ENCODE data around the gene KLHDC8B.

Gene KLHDC8B

DNA sequence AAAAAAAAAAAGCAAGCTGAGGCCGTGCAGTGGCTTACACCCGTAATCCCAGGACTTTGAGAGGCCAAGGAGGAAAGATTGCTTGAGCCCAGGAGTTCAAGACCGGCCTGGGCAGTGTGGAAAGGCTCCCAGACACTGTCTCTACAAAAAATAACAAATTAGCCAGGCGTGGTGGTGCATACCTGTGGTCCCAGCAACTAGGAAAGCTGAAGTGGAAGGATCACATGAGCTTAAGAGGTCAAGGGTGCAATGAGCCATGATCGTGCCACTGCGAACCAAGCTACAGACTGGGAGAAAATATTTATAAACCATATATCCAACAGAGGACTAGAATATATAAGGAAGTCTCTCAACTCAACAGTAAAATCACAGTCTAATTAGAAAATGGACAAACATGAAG, 10.0 kb downstream of the KLHDC8B start:
- H3K27me3 ChIP-seq (ENCODE audit: insufficient read depth, low read length, poor library complexity), result no peaks in the 10 kb centered on the region
- H3K23ac ChIP-seq (ENCODE audit: low read length), result no peak overlapping the region
- no peaks in the 10 kb centered on the region for H3K79me2 ChIP-seq (ENCODE audit: control insufficient read depth, insufficient read depth, low read length)
- H3K4me1 ChIP-seq (ENCODE audit: control insufficient read depth, low read depth, low read length), result no peaks in the 10 kb centered on the region
- no peak overlapping the region for H3K4me2 ChIP-seq (ENCODE audit: low read length)
- no peak overlapping the region for H3K4me3 ChIP-seq (ENCODE audit: low read length)
- no peak overlapping the region for H3K56ac ChIP-seq (ENCODE audit: low read length)
- no CpG with 5 or more reads among the region's 6 CpGs for WGBS (ENCODE audit: extremely low coverage, insufficient coverage, low lambda C conversion rate)
- no peak overlapping the region for H2AK5ac ChIP-seq (ENCODE audit: low read length)
- H3K79me1 ChIP-seq (ENCODE audit: low read length), result no peaks in the 10 kb centered on the region
- no peak overlapping the region for H2BK5ac ChIP-seq (ENCODE audit: low read length)
- H3K27ac ChIP-seq (ENCODE audit: low read depth, low read length), result no peak overlapping the region
- no peaks in the 10 kb centered on the region for H3K36me3 ChIP-seq (ENCODE audit: control insufficient read depth, insufficient read depth, low read length)
- H4K8ac ChIP-seq (ENCODE audit: low read depth, low read length), result no peak overlapping the region
- no peak overlapping the region for H4K5ac ChIP-seq (ENCODE audit: low read length)
- no peak overlapping the region for H2BK15ac ChIP-seq (replicated peaks; ENCODE audit: low read depth)
- H2BK120ac ChIP-seq (ENCODE audit: low read depth, low read length), result no peak overlapping the region
- no peak for DNase-seq
- H3K4ac ChIP-seq (ENCODE audit: low read depth, low read length), result no peak overlapping the region
- no peak overlapping the region for H3K9ac ChIP-seq (ENCODE audit: low read length)
- no peak overlapping the region for H3K18ac ChIP-seq (ENCODE audit: low read length)

DNA sequence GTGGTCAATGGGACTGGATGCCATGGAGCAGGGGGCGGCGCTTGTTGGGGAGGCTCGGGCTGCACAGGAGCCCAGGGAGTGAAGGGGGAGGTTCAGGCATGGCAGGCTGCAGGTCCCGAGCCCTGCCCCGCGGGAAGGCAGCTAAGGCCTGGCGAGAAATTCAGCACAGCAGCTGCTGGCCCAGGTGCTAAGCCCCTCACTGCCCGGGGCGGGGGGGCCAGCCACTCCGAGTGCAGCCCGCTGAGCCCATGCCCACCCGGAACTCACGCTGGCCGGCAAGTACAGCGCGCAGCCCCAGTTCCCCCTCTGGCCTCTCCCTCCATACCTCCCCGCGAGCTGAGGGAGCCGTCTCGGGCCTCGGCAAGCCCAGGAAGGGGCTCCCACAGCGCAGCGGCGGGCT, 11.3 kb downstream of the KLHDC8B start:
- Histone ChIP-seq H2BK5ac (ENCODE audit: low read length) (no peak overlapping the region), H3K27ac (ENCODE audit: low read depth, low read length) (no peak overlapping the region), H3K9ac (ENCODE audit: low read length) (no peak overlapping the region), H3K18ac (ENCODE audit: low read length) (no peak overlapping the region), H3K36me3 (ENCODE audit: control insufficient read depth, insufficient read depth, low read length) (no peaks in the 10 kb centered on the region), H3K4me3 (ENCODE audit: low read length) (no peak overlapping the region), H2BK120ac (ENCODE audit: low read depth, low read length) (no peak overlapping the region), H3K4me2 (ENCODE audit: low read length) (no peak overlapping the region), H2AK5ac (ENCODE audit: low read length) (no peak overlapping the region), H3K4ac (ENCODE audit: low read depth, low read length) (no peak overlapping the region), H4K5ac (ENCODE audit: low read length) (no peak overlapping the region), H4K8ac (ENCODE audit: low read depth, low read length) (no peak overlapping the region), H3K23ac (ENCODE audit: low read length) (no peak overlapping the region), H3K27me3 (ENCODE audit: insufficient read depth, low read length, poor library complexity) (no peaks in the 10 kb centered on the region), H3K79me1 (ENCODE audit: low read length) (no peaks in the 10 kb centered on the region), H2BK15ac (replicated peaks; ENCODE audit: low read depth) (no peak overlapping the region), H3K56ac (ENCODE audit: low read length) (no peak overlapping the region), H3K79me2 (ENCODE audit: control insufficient read depth, insufficient read depth, low read length) (no peaks in the 10 kb centered on the region), H3K4me1 (ENCODE audit: control insufficient read depth, low read depth, low read length) (no peaks in the 10 kb centered on the region)
- DNase-seq, result no peak
- WGBS (ENCODE audit: extremely low coverage, insufficient coverage, low lambda C conversion rate), result no CpG with 5 or more reads among the region's 24 CpGs

DNA sequence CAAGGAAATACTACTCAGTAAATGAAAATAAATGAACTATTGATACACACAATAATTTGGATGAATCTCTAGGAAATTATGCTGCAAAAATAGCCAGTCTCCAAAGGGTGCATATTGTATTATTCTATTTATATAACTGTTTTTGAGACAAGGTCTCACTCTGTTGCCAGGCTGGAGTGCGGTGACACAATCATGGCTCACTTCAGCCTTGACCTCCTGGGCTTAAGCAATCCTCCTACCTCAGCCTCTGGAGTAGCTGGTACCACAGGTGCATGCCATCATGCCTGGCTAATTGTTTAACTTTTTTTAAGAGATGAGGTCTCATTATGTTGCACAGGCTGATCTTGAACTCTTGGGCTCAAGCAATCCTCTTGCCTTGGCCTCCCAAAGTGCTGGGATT, 12.5 kb downstream of the KLHDC8B start:
- Histone ChIP-seq H4K5ac (ENCODE audit: low read length) (no peak overlapping the region), H3K27ac (ENCODE audit: low read depth, low read length) (no peak overlapping the region), H4K8ac (ENCODE audit: low read depth, low read length) (no peak overlapping the region), H2BK15ac (replicated peaks; ENCODE audit: low read depth) (no peak overlapping the region), H2BK120ac (ENCODE audit: low read depth, low read length) (no peak overlapping the region), H3K79me1 (ENCODE audit: low read length) (no peaks in the 10 kb centered on the region), H3K4me3 (ENCODE audit: low read length) (no peak overlapping the region), H3K56ac (ENCODE audit: low read length) (no peak overlapping the region), H3K23ac (ENCODE audit: low read length) (no peak overlapping the region), H2BK5ac (ENCODE audit: low read length) (no peak overlapping the region), H3K18ac (ENCODE audit: low read length) (no peak overlapping the region), H3K27me3 (ENCODE audit: insufficient read depth, low read length, poor library complexity) (no peaks in the 10 kb centered on the region), H3K4me2 (ENCODE audit: low read length) (no peak overlapping the region), H3K9ac (ENCODE audit: low read length) (no peak overlapping the region), H2AK5ac (ENCODE audit: low read length) (no peak overlapping the region), H3K4me1 (ENCODE audit: control insufficient read depth, low read depth, low read length) (no peaks in the 10 kb centered on the region), H3K79me2 (ENCODE audit: control insufficient read depth, insufficient read depth, low read length) (no peaks in the 10 kb centered on the region), H3K4ac (ENCODE audit: low read depth, low read length) (no peak overlapping the region), H3K36me3 (ENCODE audit: control insufficient read depth, insufficient read depth, low read length) (no peaks in the 10 kb centered on the region)
- WGBS (ENCODE audit: extremely low coverage, insufficient coverage, low lambda C conversion rate), result no CpG with 5 or more reads among the region's 1 CpG
- no peak for DNase-seq

DNA sequence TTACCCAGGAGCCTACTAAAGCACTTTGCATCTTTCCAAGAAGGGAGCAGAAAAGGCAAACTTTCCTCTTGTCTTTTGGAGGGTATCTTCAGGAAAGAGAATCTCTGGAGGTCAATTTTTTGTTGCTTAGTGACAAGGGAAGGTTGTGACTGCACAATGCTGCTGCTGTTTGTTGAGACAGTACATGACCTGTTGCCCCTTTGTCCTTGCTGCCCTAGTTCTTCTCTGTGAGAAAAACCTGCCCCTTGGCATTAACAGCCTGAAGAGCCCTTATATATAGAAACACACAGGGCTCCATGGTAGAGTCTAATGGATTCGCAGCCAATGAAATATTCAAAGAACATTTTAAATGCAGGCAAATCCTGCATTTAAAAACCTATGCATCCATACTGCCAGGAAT, 20.3 kb downstream of the KLHDC8B start:
- Histone ChIP-seq H3K4me3 (ENCODE audit: low read length) (no peak overlapping the region), H4K5ac (ENCODE audit: low read length) (no peak overlapping the region), H3K56ac (ENCODE audit: low read length) (no peak overlapping the region), H3K4ac (ENCODE audit: low read depth, low read length) (no peak overlapping the region), H2BK15ac (replicated peaks; ENCODE audit: low read depth) (no peak overlapping the region), H3K36me3 (ENCODE audit: control insufficient read depth, insufficient read depth, low read length) (no peaks in the 10 kb centered on the region), H3K18ac (ENCODE audit: low read length) (no peak overlapping the region), H2BK5ac (ENCODE audit: low read length) (no peak overlapping the region), H3K9ac (ENCODE audit: low read length) (no peak overlapping the region), H3K4me1 (ENCODE audit: control insufficient read depth, low read depth, low read length) (no peaks in the 10 kb centered on the region), H3K4me2 (ENCODE audit: low read length) (no peak overlapping the region), H2BK120ac (ENCODE audit: low read depth, low read length) (no peak overlapping the region), H3K27me3 (ENCODE audit: insufficient read depth, low read length, poor library complexity) (no peaks in the 10 kb centered on the region), H3K27ac (ENCODE audit: low read depth, low read length) (no peak overlapping the region), H3K23ac (ENCODE audit: low read length) (no peak overlapping the region), H4K8ac (ENCODE audit: low read depth, low read length) (no peak overlapping the region), H3K79me1 (ENCODE audit: low read length) (no peaks in the 10 kb centered on the region), H2AK5ac (ENCODE audit: low read length) (no peak overlapping the region), H3K79me2 (ENCODE audit: control insufficient read depth, insufficient read depth, low read length) (no peaks in the 10 kb centered on the region)
- no peak for DNase-seq
- WGBS (ENCODE audit: extremely low coverage, insufficient coverage, low lambda C conversion rate), result no CpG with 5 or more reads among the region's 1 CpG

DNA sequence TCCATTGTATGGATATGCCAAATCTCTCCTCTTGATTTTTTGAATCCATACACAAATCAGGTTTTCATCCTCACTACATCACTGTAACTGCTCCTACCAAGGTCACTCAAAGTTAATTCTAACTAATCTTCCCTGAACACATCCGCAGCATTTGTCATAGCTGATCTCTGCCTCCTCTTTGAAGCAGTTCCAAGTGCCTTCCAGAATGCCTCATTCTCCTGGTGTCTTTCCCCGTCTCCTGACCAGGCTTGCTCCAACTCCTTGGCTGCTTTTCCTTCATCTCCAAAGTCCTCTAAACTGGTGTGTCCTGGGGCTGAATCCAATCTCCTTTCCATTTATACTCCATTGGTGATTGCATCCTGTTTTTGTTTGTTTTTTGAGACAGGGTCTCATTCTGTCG, 26.8 kb downstream of the KLHDC8B start:
- no peak overlapping the region for H3K9ac ChIP-seq (ENCODE audit: low read length)
- H3K79me1 ChIP-seq (ENCODE audit: low read length), result no peaks in the 10 kb centered on the region
- no peaks in the 10 kb centered on the region for H3K4me1 ChIP-seq (ENCODE audit: control insufficient read depth, low read depth, low read length)
- WGBS (ENCODE audit: extremely low coverage, insufficient coverage, low lambda C conversion rate), result no CpG with 5 or more reads among the region's 3 CpGs
- H4K8ac ChIP-seq (ENCODE audit: low read depth, low read length), result no peak overlapping the region
- H3K36me3 ChIP-seq (ENCODE audit: control insufficient read depth, insufficient read depth, low read length), result no peaks in the 10 kb centered on the region
- no peak overlapping the region for H3K4me2 ChIP-seq (ENCODE audit: low read length)
- H3K18ac ChIP-seq (ENCODE audit: low read length), result no peak overlapping the region
- no peak overlapping the region for H3K27ac ChIP-seq (ENCODE audit: low read depth, low read length)
- no peak overlapping the region for H2BK5ac ChIP-seq (ENCODE audit: low read length)
- no peak overlapping the region for H3K4ac ChIP-seq (ENCODE audit: low read depth, low read length)
- H3K27me3 ChIP-seq (ENCODE audit: insufficient read depth, low read length, poor library complexity), result no peaks in the 10 kb centered on the region
- H2BK120ac ChIP-seq (ENCODE audit: low read depth, low read length), result no peak overlapping the region
- H2AK5ac ChIP-seq (ENCODE audit: low read length), result no peak overlapping the region
- no peak overlapping the region for H3K56ac ChIP-seq (ENCODE audit: low read length)
- no peak overlapping the region for H4K5ac ChIP-seq (ENCODE audit: low read length)
- no peak overlapping the region for H3K4me3 ChIP-seq (ENCODE audit: low read length)
- no peak for DNase-seq
- H3K23ac ChIP-seq (ENCODE audit: low read length), result no peak overlapping the region
- H3K79me2 ChIP-seq (ENCODE audit: control insufficient read depth, insufficient read depth, low read length), result no peaks in the 10 kb centered on the region
- no peak overlapping the region for H2BK15ac ChIP-seq (replicated peaks; ENCODE audit: low read depth)

DNA sequence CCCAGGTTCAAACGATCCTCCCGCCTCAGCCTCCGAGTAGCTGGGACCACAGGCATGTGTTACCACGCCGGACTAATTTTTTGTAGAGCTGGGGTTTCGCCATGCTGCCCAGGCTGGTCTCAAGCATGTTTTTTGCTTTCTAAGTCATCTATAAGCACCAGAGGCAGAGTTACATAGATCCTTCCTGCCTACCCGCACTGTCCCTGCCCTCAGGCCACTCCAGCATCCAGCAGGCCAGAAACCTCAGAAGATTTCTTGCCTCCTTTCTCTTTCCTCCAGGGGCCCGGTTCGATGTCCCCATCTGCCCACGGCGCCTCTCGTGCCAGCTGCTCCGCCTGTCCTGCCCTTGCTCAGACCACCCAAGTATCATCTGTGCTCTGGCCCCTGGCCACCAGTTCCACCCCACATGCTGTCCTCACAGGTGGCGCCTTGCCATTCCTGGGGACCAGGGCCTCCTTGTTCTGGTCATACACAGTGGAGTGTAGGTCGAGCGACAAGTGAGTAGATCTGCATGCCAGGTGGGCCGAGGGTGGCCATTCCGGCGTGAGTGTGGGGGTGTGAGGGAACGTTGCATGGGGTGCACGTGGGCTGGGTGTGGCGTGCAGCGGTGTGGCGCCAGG, 27.3 kb downstream of the KLHDC8B start:
- no peaks in the 10 kb centered on the region for H3K4me1 ChIP-seq (ENCODE audit: control insufficient read depth, low read depth, low read length)
- H3K4me3 ChIP-seq (ENCODE audit: low read length), result no peak overlapping the region
- no peak overlapping the region for H2BK15ac ChIP-seq (replicated peaks; ENCODE audit: low read depth)
- H3K27ac ChIP-seq (ENCODE audit: low read depth, low read length), result no peak overlapping the region
- no peak for DNase-seq
- no peak overlapping the region for H3K23ac ChIP-seq (ENCODE audit: low read length)
- no peak overlapping the region for H3K56ac ChIP-seq (ENCODE audit: low read length)
- no peak overlapping the region for H3K9ac ChIP-seq (ENCODE audit: low read length)
- H3K18ac ChIP-seq (ENCODE audit: low read length), result no peak overlapping the region
- no peak overlapping the region for H4K5ac ChIP-seq (ENCODE audit: low read length)
- H2AK5ac ChIP-seq (ENCODE audit: low read length), result no peak overlapping the region
- no peak overlapping the region for H2BK120ac ChIP-seq (ENCODE audit: low read depth, low read length)
- no peak overlapping the region for H3K4ac ChIP-seq (ENCODE audit: low read depth, low read length)
- H3K79me2 ChIP-seq (ENCODE audit: control insufficient read depth, insufficient read depth, low read length), result no peaks in the 10 kb centered on the region
- no peak overlapping the region for H2BK5ac ChIP-seq (ENCODE audit: low read length)
- no peak overlapping the region for H4K8ac ChIP-seq (ENCODE audit: low read depth, low read length)
- no CpG with 5 or more reads among the region's 24 CpGs for WGBS (ENCODE audit: extremely low coverage, insufficient coverage, low lambda C conversion rate)
- no peak overlapping the region for H3K4me2 ChIP-seq (ENCODE audit: low read length)
- no peaks in the 10 kb centered on the region for H3K36me3 ChIP-seq (ENCODE audit: control insufficient read depth, insufficient read depth, low read length)
- H3K79me1 ChIP-seq (ENCODE audit: low read length), result no peaks in the 10 kb centered on the region
- H3K27me3 ChIP-seq (ENCODE audit: insufficient read depth, low read length, poor library complexity), result no peaks in the 10 kb centered on the region

All from mesendoderm (in vitro differentiated cells).